Body of pancreas (tissue), 4 donors: ENCODE measurements around the gene PLK1. TPM values are rescaled to one million over a fixed set of nuclear protein-coding genes. Genes with fewer than 3 reads are reported as not detected.

ENCODE experiments used
- ATAC-seq: fragments of 150-250 bp; one replicate; pipeline ENCODE4 v1.9.1; 2016
- DNase-seq, 4 donors: peaks; one replicate each; pipeline ENCODE4 v3.0.0-alpha.2; 2019
- H3K27ac ChIP-seq, 4 donors: fragments of 200-600 bp; sonication (generic); 1 replicate in 3 of 4; 2 replicates in 1 of 4; pipeline versions ENCODE4 v1.5.1 to v1.6.1; 2016 to 2019; ENCODE audit warnings: mild to moderate bottlenecking in 1 of 4, mixed read lengths in 1 of 4, moderate library complexity in 1 of 4
- H3K27me3 ChIP-seq, 2 donors: fragments of 200-600 bp; sonication (generic); one replicate each; pipeline ENCODE4 v1.6.0; 2016; ENCODE audit warnings: mild to moderate bottlenecking in 1 of 2
- H3K36me3 ChIP-seq, 2 donors: fragments of 200-600 bp; sonication (generic); replicated peaks in 1 of 2; 2 replicates each; pipeline ENCODE4 v1.5.1; 2016; ENCODE audit warnings: low read depth in 2 of 2; ENCODE audit not compliant: insufficient read depth in 1 of 2
- H3K4me1 ChIP-seq: fragments of 200-600 bp; sonication (generic); one replicate; pipeline ENCODE4 v1.6.0; 2016
- H3K4me3 ChIP-seq, 2 donors: fragments of 200-600 bp; sonication (generic); 1 replicate in 1 of 2; 2 replicates in 1 of 2; pipeline ENCODE4 v1.5.1; 2016 to 2019
- H3K9me3 ChIP-seq, 3 donors: fragments of 200-600 bp; sonication (generic); 1 replicate in 2 of 3; 2 replicates in 1 of 3; pipeline ENCODE4 v1.5.1; 2016
- POLR2A ChIP-seq, 3 donors: fragments of 450-650 bp; IDR thresholded peaks; one replicate each; pipeline ENCODE4 v1.6.1; 2016; ENCODE audit warnings: antibody characterized with exemption in 3 of 3, mild to moderate bottlenecking in 2 of 3
- WGBS, 2 donors: methylation state at CpG; one replicate each; pipeline ENCODE4 v1.1.5; 2017; 5-methylcytosine and 5-hydroxymethylcytosine counted together
- intact Hi-C: fragments of 100-400 bp; cut with DNase I; formaldehyde crosslinking; loops from one replicate; pipeline ENCODE4 v1.15.1; 2023
- total RNA-seq, 2 donors: library from RNA; depleted of rRNA; stranded (reverse); fragments of >200 nt; gene quantifications; one replicate each; pipeline ENCODE4 v1.1.0, GENCODE V29; 2016
- TF ChIP-seq, protein P1 (sequence below), 7 experiments: fragments of 450-650 bp in 4 of 7; fragments of 200-600 bp in 3 of 7; sonication (generic) in 3 of 7; IDR thresholded peaks; one replicate each; pipeline ENCODE4 v1.5.1; 2016 to 2019; ENCODE audit warnings: antibody characterized with exemption in 7 of 7

Gene PLK1
- total RNA-seq, 2 donors from 2014 or later, result 0.52 to 2.3 TPM

GRCh38 chr16:23679274-23679985 lies 741 bp downstream of the PLK1 start:
- no peaks in the 10 kb centered on the region for H3K36me3 ChIP-seq
- 29 to 42% methylated on average over 24 of the region's 24 CpGs for WGBS, 2 donors
- H3K27me3 ChIP-seq, result no peaks in the 10 kb centered on the region
- DNase-seq (no peak), ATAC-seq (no peak)
- peak overlapping the region in 1 of 2 donors; percentile 21 for H3K4me3 ChIP-seq
- H3K27ac ChIP-seq, result no peak overlapping the region
- peaks cover 30% of the 10 kb centered on the region for H3K4me1 ChIP-seq
- no peak for TF ChIP-seq POLR2A (IDR thresholded peaks at IDR 0.05)
- TF ChIP-seq, protein P1, sequence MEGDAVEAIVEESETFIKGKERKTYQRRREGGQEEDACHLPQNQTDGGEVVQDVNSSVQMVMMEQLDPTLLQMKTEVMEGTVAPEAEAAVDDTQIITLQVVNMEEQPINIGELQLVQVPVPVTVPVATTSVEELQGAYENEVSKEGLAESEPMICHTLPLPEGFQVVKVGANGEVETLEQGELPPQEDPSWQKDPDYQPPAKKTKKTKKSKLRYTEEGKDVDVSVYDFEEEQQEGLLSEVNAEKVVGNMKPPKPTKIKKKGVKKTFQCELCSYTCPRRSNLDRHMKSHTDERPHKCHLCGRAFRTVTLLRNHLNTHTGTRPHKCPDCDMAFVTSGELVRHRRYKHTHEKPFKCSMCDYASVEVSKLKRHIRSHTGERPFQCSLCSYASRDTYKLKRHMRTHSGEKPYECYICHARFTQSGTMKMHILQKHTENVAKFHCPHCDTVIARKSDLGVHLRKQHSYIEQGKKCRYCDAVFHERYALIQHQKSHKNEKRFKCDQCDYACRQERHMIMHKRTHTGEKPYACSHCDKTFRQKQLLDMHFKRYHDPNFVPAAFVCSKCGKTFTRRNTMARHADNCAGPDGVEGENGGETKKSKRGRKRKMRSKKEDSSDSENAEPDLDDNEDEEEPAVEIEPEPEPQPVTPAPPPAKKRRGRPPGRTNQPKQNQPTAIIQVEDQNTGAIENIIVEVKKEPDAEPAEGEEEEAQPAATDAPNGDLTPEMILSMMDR (IDR thresholded peaks at IDR 0.05), result no peak
- intact Hi-C loops, result no loop called here
- no peaks in the 10 kb centered on the region for H3K9me3 ChIP-seq

GRCh38 chr16:23679986-23680336 lies 1.3 kb downstream of the PLK1 start:
- Histone ChIP-seq H3K36me3 (no peaks in the 10 kb centered on the region), H3K27ac (no peak overlapping the region), H3K4me3 (no peak overlapping the region), H3K9me3 (no peaks in the 10 kb centered on the region), H3K27me3 (no peaks in the 10 kb centered on the region), H3K4me1 (peaks cover 30% of the 10 kb centered on the region)
- WGBS, 2 donors, result 67 to 75% methylated on average over 6 of the region's 6 CpGs
- DNase-seq, result no peak
- no peak for ATAC-seq
- intact Hi-C loops, result no loop called here
- TF ChIP-seq POLR2A (IDR thresholded peaks at IDR 0.05), result no peak
- TF ChIP-seq, protein P1 (IDR thresholded peaks at IDR 0.05), result no peak

DNA sequence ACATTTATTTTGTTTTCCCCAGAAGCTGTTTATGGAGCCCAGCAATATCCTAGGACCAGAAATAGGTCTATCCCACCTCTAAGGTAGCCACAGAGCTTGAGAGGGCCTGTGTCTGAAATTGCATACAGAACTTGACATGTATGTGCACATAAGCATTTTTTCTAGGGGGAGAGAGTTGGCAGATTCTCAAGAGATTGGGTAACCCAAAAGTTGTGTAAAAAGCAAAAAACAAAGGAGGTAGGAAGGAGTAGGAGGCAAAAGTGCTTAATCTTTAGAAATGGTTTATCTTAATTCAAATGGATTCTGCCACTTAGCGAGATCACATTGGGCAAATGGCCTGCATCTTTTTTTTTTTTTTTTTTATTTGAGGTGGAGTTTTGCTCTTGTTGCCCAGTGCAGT lies 3.5 kb downstream of the PLK1 start:
- no peak for TF ChIP-seq POLR2A (IDR thresholded peaks at IDR 0.05)
- TF ChIP-seq, protein P1 (IDR thresholded peaks at IDR 0.05), result no peak
- Histone ChIP-seq H3K4me1 (peaks cover 20% of the 10 kb centered on the region), H3K4me3 (no peak overlapping the region), H3K27ac (no peak overlapping the region), H3K27me3 (no peaks in the 10 kb centered on the region), H3K36me3 (no peaks in the 10 kb centered on the region), H3K9me3 (no peaks in the 10 kb centered on the region)
- ATAC-seq (no peak), DNase-seq (no peak)
- WGBS, 2 donors, result 75 to 97% methylated on average over 1 of the region's 1 CpG
- intact Hi-C loops, result no loop called here

GRCh38 chr16:23683487-23683886 lies 4.8 kb downstream of the PLK1 start:
- no peak for ATAC-seq
- no peaks in the 10 kb centered on the region for H3K27me3 ChIP-seq
- TF ChIP-seq POLR2A (IDR thresholded peaks at IDR 0.05), result no peak
- TF ChIP-seq, protein P1 (IDR thresholded peaks at IDR 0.05), result no peak
- no peak overlapping the region for H3K27ac ChIP-seq
- H3K36me3 ChIP-seq, result peaks cover 0 to 4% of the 10 kb centered on the region in 2 donors
- DNase-seq, result no peak
- H3K4me3 ChIP-seq, result no peak overlapping the region
- intact Hi-C loops, result no loop called here
- peaks cover 8% of the 10 kb centered on the region for H3K4me1 ChIP-seq
- H3K9me3 ChIP-seq, result no peaks in the 10 kb centered on the region
- WGBS, 2 donors, result 89 to 96% methylated on average over 3 of the region's 3 CpGs
